GM06990 (cell line): ENCODE results near the gene MIEF1.

Source experiments
- DNase-seq: peaks from one replicate; pipeline ENCODE4 v3.0.0-alpha.2; 2011; ENCODE audit not compliant: insufficient read length; ENCODE audit errors: extremely low read depth
- H3K27me3 ChIP-seq: replicated peaks from 2 replicates; pipeline ENCODE4 v1.6.0; 2011; ENCODE audit warnings: low read length; ENCODE audit not compliant: control insufficient read depth, insufficient read depth
- H3K36me3 ChIP-seq: 2 replicates; pipeline ENCODE4 v1.5.1; 2011; ENCODE audit warnings: low read length; ENCODE audit not compliant: control insufficient read depth, insufficient read depth
- H3K4me3 ChIP-seq: replicated peaks from 2 replicates; pipeline ENCODE4 v1.5.1; 2011; ENCODE audit warnings: low read depth, mild to moderate bottlenecking, control low read depth, low read length
- CTCF ChIP-seq: IDR thresholded peaks from 2 replicates; pipeline ENCODE4 v1.5.1; 2011; ENCODE audit warnings: low read length, control low read depth, mild to moderate bottlenecking, inconsistent platforms; ENCODE audit not compliant: insufficient read depth, poor library complexity, severe bottlenecking

MIEF1 gene

GRCh38 chr22:39502109-39502788 is at the start of gene MIEF1:
Gene MIEF1 (plus strand): TSS chr22:39502290. CDS start chr22:39511295, 9,005 bp downstream.
- Histone ChIP-seq H3K27me3 (no peaks in the 10 kb centered on the region), H3K4me3 (peak within 1 kb of the TSS; percentile 89), H3K36me3 (peaks cover 15% of the 10 kb centered on the region)
- peak; percentile 96 for DNase-seq
- TF ChIP-seq CTCF, result no peak

- no peak for TF ChIP-seq CTCF
- Histone ChIP-seq H3K4me3 (no peak overlapping the region), H3K36me3 (peaks cover 5% of the 10 kb centered on the region), H3K27me3 (no peaks in the 10 kb centered on the region)
- DNase-seq, result no peak
These were observed 49.4 kb upstream of the MIEF1 start for GRCh38 chr22:39452740-39453040.

- DNase-seq, result no peak
- Histone ChIP-seq H3K27me3 (no peaks in the 10 kb centered on the region), H3K36me3 (peaks cover 5% of the 10 kb centered on the region), H3K4me3 (no peak overlapping the region)
- no peak for TF ChIP-seq CTCF
These were observed 48.2 kb upstream of the MIEF1 start for GRCh38 chr22:39453765-39454378.

GRCh38 chr22:39454385-39454871 is 47.7 kb upstream of the MIEF1 start:
- H3K27me3 ChIP-seq, result no peaks in the 10 kb centered on the region
- peaks cover 5% of the 10 kb centered on the region for H3K36me3 ChIP-seq
- no peak for DNase-seq
- no peak for TF ChIP-seq CTCF
- H3K4me3 ChIP-seq, result no peak overlapping the region

- DNase-seq, result peak; percentile 53
- H3K27me3 ChIP-seq, result no peaks in the 10 kb centered on the region
- TF ChIP-seq CTCF, result no peak
- peak within 1 kb of the TSS; percentile 80 for H3K4me3 ChIP-seq
- H3K36me3 ChIP-seq, result peaks cover 2% of the 10 kb centered on the region; the same call in 1 of the 2 replicates
These were observed 45.4 kb upstream of the MIEF1 start, which contains the start of gene MGAT3 for GRCh38 chr22:39456522-39457197. Gene MGAT3 (plus strand): TSS chr22:39457012. CDS start chr22:39487348, 30,336 bp downstream.
